ENCODE results near the gene PPARD. TPM values are rescaled to one million over a fixed set of nuclear protein-coding genes. Genes with fewer than 3 reads are reported as not detected.

Gene PPARD
- polyA plus RNA-seq, 2 of the 4 experiments (the other 2 are of a cell fraction), result 3.8 to 5.9 TPM

GRCh38 chr6:35386989-35387388 lies 44.6 kb downstream of the PPARD start:
- CTCF ChIA-PET, result no interaction called here
- DNase-seq (ENCODE audit: low read depth in 1 of 2, low spot score in 1 of 2), result no peak
- Histone ChIP-seq H3K4me1 (0 out of 3 replicates have a peak, but pooled peaks cover 8% of the 10 kb centered on the region), H3K4me2 (no peak overlapping the region), H3K9me3 (no peaks in the 10 kb centered on the region), H3K4me3 (no peak overlapping the region), H3K27ac (no peak overlapping the region)
- no peak for ATAC-seq
- TF ChIP-seq USF2 (IDR thresholded peaks at IDR 0.05), result no peak
- no peak for TF ChIP-seq MYC (IDR thresholded peaks at IDR 0.05; ENCODE audit: borderline replicate concordance, low read length)
- TF ChIP-seq BCL3 (IDR thresholded peaks at IDR 0.05), result no peak
- no peak for TF ChIP-seq POLR2AphosphoS2 (conservative IDR thresholded peaks at IDR 0.05; ENCODE audit: low read length)
- TF ChIP-seq EHMT2 (IDR thresholded peaks at IDR 0.05; ENCODE audit: low read depth), result no peak
- TF ChIP-seq HOXB5 (CRISPR knock-in tag; IDR thresholded peaks at IDR 0.05), result no peak
- no peak for TF ChIP-seq MAFK (IDR thresholded peaks at IDR 0.05; ENCODE audit: partially characterized antibody)
- TF ChIP-seq GATA3 (IDR thresholded peaks at IDR 0.05; ENCODE audit: borderline replicate concordance), result no peak
- no peak for TF ChIP-seq REST (IDR thresholded peaks at IDR 0.05)
- TF ChIP-seq HDAC2 (IDR thresholded peaks at IDR 0.05), result no peak
- TF ChIP-seq CTCF (IDR thresholded peaks at IDR 0.05), result no peak
- TF ChIP-seq E2F6 (IDR thresholded peaks at IDR 0.05; ENCODE audit: borderline replicate concordance, low read depth), result no peak
- no peak for TF ChIP-seq HOXA7 (CRISPR knock-in tag; IDR thresholded peaks at IDR 0.05)
- no peak for TF ChIP-seq CEBPB (IDR thresholded peaks at IDR 0.05)
- no peak for TF ChIP-seq SREBF2 (IDR thresholded peaks at IDR 0.05)
- FAIRE-seq, result no peak
- WGBS (ENCODE audit: missing lambda C conversion rate), result 87% methylated on average over 3 of the region's 4 CpGs
- POLR2A ChIA-PET, result no interaction called here

GRCh38 chr6:35388030-35388429 lies 45.7 kb downstream of the PPARD start:
- WGBS (ENCODE audit: missing lambda C conversion rate), result 96% methylated on average over 5 of the region's 5 CpGs
- TF ChIP-seq EHMT2 (IDR thresholded peaks at IDR 0.05; ENCODE audit: low read depth), result no peak
- TF ChIP-seq HEYL (CRISPR knock-in tag; IDR thresholded peaks at IDR 0.05), result no peak
- no peak for TF ChIP-seq EHF (CRISPR knock-in tag; IDR thresholded peaks at IDR 0.05)
- no peak for TF ChIP-seq PBX3 (IDR thresholded peaks at IDR 0.05)
- TF ChIP-seq EP300 (IDR thresholded peaks at IDR 0.05), result no peak
- TF ChIP-seq REST (IDR thresholded peaks at IDR 0.05), result no peak
- no peak for TF ChIP-seq ATOH8 (CRISPR knock-in tag; IDR thresholded peaks at IDR 0.05; ENCODE audit: low read depth)
- TF ChIP-seq CHD4 (IDR thresholded peaks at IDR 0.05; ENCODE audit: borderline replicate concordance), result no peak
- no peak for TF ChIP-seq NFE2L2 (conservative IDR thresholded peaks at IDR 0.05; ENCODE audit: low read length)
- no peak for TF ChIP-seq CBX8 (IDR thresholded peaks at IDR 0.05)
- no peak for TF ChIP-seq MAZ (IDR thresholded peaks at IDR 0.05; ENCODE audit: borderline replicate concordance, low read depth, low read length)

More at GRCh38 chr6:35388030-35388429, 45.7 kb downstream of the PPARD start:
- DNase-seq (ENCODE audit: low read depth in 1 of 2, low spot score in 1 of 2) (no peak), FAIRE-seq (no peak), ATAC-seq (no peak)
- no peak overlapping the region for H3K4me3 ChIP-seq
- H3K4me1 ChIP-seq, result 0 out of 3 replicates have a peak, but pooled peaks cover 8% of the 10 kb centered on the region
- H3K4me2 ChIP-seq, result no peak overlapping the region
- H3K9me3 ChIP-seq, result no peaks in the 10 kb centered on the region
- POLR2A ChIA-PET, result no interaction called here
- H3K27ac ChIP-seq, result no peak overlapping the region
- CTCF ChIA-PET, result interaction anchor here (0.9 kb wide), 1 partner anchor 45 kb away, joined by 3 read pairs; the partner anchor contains the start of gene PPARD
